ENCODE results near the gene TNFAIP3. TPM values are rescaled to one million over a fixed set of nuclear protein-coding genes. Genes with fewer than 3 reads are reported as not detected.

Gene TNFAIP3
- total RNA-seq, 1 donor from 2014 or later: 7.8 TPM

GRCh38 chr6:137901454-137901853 lies 34.4 kb downstream of the TNFAIP3 start:
- no peak for DNase-seq (ENCODE audit: low read depth)

- DNase-seq (ENCODE audit: low read depth): no peak
Measured at GRCh38 chr6:137902699-137903098, 35.6 kb downstream of the TNFAIP3 start.

GRCh38 chr6:137903274-137903932 lies 36.3 kb downstream of the TNFAIP3 start:
- DNase-seq (ENCODE audit: low read depth): no peak

DNA sequence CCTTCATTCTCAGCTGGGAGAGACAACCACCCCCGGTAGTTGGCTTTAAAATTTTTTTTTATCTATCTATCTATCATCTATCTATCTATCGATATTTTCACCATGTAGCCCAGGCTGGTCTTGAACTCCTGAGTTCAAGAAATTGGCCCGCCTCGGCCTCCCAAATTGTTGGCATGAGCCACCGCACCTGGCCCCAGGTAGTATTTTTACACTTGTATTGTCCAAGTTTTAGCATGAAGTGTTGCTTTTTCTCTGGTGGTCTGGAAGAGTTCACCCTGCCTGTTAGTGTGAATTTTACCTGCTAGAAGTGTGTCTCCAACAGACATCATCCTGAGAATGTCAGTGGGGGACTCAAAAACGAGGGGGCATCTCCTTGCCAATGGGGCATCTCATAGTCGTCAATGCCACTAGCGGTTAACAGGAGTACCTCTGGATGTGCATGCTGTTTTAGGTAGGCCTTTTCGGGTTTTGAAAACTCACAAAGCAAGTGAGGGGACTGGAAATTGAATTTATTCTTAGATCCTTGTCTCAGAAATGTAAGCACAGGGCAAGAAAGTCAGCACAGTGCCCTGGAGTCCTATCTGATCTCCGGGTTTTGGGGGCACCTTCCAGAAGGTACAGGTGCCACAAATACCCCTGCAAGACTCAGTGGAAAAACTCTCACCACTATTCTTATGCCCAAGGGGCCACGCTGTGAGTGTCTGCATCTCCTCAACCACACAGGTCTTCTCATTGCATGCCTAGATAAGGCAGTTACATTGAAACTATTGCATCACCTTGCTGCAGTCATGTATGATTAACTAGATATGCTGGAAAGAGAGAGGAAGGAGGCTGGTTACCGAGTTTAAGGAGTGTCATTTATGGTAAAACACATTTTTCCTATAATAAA lies 37.1 kb downstream of the TNFAIP3 start:
- DNase-seq (ENCODE audit: low read depth): no peak

- DNase-seq (ENCODE audit: low read depth): peak; percentile 49
Measured at GRCh38 chr6:137904822-137905617, 38.0 kb downstream of the TNFAIP3 start.

DNA sequence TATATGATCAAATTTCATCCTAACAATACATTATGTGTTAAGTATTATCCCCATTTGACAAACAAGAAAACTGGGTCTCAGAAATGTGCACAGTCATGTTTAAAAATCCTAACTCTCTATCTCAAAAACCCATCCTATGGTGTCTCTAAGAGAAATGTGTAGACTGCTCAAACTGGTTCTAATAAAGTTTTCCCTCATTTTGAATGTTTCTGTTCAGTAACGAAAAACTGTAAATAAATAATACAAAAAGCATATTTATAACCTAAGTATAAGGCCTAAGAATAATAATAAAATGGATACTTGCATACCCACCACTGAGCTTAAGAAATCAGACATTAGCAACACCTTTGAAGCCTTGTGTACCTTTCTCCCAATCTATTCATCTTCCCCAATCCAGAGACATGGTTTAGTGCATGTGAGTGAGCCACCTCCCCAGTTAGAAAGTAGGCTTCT lies 39.0 kb downstream of the TNFAIP3 start:
- DNase-seq (ENCODE audit: low read depth): no peak

DNA sequence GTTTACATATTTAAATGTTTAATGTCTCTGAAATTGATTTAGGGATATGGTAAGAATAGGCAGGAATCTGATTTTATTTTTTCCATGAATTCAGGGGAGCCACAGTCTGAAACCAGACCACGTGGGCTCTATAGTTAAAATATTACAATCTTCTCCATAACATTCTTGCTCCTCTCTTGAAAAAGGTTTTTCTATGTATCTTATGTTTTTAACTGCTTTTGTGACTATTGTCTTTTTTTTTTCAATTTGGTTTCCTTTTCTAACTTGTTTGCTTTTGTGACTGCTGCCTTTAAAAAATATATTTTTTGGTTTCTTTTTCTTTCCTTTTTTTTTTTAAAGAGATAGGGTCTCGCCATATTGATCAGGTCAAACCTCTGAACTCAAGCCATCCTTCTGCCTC lies 40.1 kb downstream of the TNFAIP3 start:
- no peak for DNase-seq (ENCODE audit: low read depth)

GRCh38 chr6:137909533-137909932 lies 42.5 kb downstream of the TNFAIP3 start:
- DNase-seq (ENCODE audit: low read depth): no peak

GRCh38 chr6:137910424-137910834 lies 43.4 kb downstream of the TNFAIP3 start:
- DNase-seq (ENCODE audit: low read depth): peak; percentile 72

DNA sequence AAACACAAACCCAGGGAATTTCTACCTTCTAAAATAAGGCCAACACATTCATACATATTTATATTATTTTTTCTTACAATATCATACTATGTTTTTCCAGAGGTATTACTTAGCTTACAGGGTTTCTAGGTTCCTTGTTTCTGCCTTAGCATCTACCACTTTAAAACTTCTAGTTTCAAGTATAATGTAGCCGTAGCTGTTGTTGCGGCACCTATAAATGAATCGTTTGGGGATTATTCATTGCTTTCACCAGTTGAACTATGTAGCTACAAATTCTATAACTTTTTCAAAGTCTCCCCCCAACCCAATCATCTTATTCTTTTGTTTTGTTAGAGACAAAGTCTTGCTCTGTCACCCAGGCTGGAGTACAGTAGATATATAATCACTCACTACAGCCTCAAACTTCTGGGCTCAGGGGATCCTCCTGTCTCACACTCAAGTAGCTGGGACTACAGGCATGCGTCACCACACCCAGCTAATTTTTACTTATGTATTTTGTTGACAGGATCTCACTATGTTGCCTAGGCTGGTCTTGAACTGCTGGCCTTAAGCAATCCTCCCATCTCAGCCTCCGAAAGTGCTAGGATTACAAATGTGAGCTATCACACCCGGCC lies 43.9 kb downstream of the TNFAIP3 start:
- DNase-seq (ENCODE audit: low read depth): no peak

- DNase-seq (ENCODE audit: low read depth): no peak
Measured at GRCh38 chr6:137911675-137912191, 44.7 kb downstream of the TNFAIP3 start.

GRCh38 chr6:137912813-137913212 lies 45.8 kb downstream of the TNFAIP3 start:
- no peak for DNase-seq (ENCODE audit: low read depth)

- no peak for DNase-seq (ENCODE audit: low read depth)
Measured at GRCh38 chr6:137913434-137913833, 46.4 kb downstream of the TNFAIP3 start.

DNA sequence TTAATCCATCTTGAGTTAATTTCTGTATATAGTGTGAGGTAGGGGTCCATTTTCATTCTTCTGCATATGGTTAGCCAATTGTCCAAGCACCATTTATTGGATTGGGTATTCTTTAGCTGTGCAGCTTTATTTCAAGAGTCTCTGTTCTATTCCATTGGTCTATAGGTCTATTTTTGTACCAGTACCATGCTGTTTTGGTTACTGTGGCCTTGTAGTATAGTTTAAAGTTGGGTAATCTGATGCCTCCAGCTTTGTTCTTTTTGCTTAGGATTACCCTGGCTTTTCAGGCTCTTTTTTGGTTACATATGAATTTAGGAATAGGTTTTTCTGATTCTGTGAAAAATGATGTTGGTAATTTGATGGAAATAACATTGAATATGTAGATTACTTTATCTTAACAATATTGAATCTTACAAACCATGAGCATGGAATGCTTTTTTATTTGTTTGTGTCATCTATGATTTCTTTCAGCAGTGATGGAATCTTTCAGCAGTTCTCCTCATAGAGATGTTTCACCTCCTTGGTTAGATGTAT lies 47.0 kb downstream of the TNFAIP3 start:
- no peak for DNase-seq (ENCODE audit: low read depth)

GRCh38 chr6:137914530-137915193 lies 47.6 kb downstream of the TNFAIP3 start:
- no peak for DNase-seq (ENCODE audit: low read depth)

DNA sequence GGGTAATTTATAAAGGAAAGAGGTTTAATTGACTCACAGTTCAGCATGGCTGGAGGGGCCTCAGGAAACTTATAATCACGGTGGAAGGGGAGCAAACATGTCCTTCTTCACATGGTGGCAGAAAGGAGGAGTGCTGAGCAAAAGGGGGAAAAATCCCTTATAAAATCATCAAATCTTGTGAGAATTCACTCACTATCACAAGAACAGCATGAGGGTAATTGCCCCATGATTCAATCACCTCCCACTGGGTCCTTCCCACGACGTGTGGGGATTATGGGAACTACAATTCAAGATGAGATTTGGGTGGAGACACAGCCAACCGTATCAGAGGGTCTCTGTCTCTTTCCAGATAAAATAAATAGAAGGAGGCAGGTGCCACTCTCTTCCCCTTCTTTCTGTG lies 48.7 kb downstream of the TNFAIP3 start:
- no peak for DNase-seq (ENCODE audit: low read depth)

DNA sequence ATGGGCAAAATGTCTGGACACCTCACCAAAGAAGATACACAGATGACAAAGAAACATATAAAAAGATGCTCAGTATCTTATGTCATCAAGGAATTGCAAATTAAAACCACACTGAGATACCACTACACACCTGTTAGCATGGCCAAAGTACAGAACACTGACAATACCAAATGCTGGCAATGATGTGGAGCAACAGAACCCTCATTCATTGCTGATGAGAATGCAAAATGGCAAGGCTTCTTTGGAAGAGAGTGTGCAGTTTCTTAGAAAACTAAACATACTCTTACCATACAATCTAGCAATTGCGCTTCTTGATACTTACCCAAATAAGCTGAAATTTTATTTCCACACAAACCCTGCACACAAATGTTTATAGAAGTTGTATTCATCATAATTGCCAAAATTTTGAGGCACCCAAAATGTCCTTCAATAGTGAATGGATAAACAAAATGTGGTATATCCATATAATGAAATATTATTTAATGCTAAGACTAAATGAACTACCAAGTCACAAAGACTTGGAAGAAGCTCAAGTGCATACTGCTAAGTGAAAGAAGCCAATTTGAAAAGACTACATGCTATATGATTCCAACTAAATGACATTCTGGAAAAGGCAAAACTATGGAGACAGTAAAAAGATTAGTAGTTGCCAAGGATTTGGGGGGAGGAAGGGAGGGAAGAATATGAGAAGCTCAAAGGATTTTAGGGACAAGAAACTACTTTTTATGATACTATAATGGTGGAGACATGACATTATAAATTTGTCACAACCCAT lies 50.7 kb downstream of the TNFAIP3 start:
- DNase-seq (ENCODE audit: low read depth): peak; percentile 13

DNA sequence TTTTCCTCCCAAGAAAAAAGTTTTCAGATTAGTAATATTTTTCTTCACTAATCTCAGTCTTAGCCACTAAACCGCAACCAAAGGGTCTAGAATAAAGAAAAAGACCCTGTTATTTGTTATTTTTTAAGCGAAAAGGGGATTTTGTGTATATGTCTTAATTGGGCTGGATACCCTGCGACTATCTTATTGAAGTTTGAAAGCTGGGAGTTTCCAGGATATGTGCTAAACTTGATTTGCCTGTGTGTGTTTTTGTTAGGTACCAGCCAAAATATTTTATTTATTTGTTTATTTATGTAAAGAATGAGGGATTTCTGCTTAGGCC lies 52.4 kb downstream of the TNFAIP3 start:
- no peak for DNase-seq (ENCODE audit: low read depth)

All from myocyte (in vitro differentiated cells).